Mesenteric fat pad (tissue), 1 donor: ENCODE data around the gene ARL3. TPM values are rescaled to one million over a fixed set of nuclear protein-coding genes. Genes with fewer than 3 reads are reported as not detected.
"Not testable (repeated sequence)": the region's sequence is repeated elsewhere in the genome, so short reads cannot be mapped to it uniquely, and the experiment has no call there.

Experiments
- DNase-seq: peaks from one replicate; pipeline ENCODE4 v3.0.0-alpha.2; 2020; ENCODE audit warnings: low spot score
- total RNA-seq: library from RNA; stranded (reverse); fragmentation: NEBNext Ultra II Directional; extraction: Animal tissue kit (Norgen Biotek cat#: 25700); gene quantifications from one replicate; pipeline ENCODE4 v1.2.1, GENCODE V29; 2021
- donor health status: DM: yes; HTN: yes; CAD: no.

ARL3 gene
- total RNA-seq, 1 donor from 2014 or later = 5.7 TPM

DNA sequence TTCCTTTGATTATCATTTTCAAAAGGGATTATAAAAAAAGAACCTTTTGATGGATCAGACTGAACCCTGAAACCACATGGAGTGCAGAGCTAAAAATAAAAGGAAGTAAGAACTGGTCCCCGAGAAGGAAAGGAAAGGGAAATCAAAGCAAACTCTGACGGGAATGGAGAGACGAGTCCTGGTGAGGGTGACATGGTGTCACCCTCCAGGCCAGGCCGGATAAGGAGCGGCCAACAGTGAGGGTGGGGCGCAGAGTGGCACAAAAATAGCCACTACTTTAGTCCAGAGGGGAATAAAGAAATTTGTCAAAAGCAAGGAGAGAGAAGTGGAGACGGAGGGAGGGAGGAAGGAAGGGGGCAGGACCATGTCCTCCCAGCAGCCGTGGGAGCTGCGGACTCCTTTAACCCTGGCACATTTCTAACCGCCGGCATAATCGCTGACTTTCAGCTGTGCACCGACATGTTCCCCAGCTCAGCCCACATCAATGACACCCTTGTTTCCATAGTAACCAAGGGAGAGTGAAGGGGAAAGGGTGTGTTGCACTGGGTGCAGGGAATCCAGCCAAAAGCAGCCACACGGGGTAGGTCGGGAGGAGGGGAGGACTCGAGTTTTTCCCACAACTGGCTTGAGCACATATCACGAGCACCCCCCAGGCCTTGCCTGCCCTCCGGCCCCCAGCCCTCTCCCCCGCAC, 40.2 kb downstream of the ARL3 start:
- peak; percentile 88 for DNase-seq

DNA sequence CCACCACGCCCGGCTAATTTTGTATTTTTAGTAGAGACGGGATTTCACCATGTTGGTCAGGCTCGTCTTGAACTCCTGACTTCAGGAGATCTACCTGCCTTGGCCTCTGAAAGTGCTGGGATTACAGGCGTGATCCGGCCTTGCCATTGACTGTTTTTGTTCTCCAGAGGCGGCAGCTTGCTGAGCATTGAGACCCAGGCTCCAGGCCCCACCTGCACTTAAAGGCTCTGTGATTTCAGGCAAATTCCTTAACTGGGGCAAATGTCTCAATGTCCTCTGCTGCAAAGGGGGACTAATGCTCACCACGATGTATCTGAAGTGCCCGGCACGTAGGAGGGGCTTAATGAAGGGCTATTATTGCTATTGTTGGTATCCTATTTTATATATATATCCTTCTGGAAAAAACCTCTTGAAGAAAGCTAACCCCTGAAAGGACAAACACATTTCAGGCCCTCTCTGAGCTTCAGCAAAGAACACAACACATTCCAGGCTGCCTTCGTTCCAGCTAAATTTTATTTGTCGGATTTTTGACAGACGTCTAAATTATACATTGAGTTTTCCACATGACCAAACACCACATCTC, 40.9 kb downstream of the ARL3 start:
- no peak for DNase-seq

DNA sequence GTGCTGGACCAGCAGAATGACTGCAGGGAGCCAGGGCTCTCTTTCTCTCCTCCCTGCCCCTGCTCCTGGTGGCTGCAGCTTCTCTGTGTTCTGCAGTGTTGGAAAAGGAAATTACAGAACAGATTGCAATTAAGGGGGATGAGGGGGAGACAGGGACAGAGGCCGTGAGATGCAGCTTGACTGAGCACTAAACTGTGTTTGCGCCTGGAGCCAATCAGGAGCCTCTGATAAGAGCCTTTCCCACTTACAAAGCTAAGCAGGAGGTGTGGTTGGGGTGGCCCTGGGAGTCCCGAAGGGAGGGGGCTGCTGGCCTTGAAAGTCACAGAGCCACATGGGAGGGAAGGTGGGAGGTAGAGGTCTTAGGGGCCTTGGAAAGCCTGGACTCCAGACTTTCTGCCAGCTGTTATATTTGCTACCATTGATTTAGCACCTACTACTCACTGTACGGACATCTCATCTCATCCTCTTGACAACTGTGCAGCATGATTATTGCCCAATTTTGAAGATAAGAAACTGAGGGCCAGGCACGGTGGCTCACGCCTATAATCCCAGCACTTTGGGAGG, 43.2 kb downstream of the ARL3 start:
- DNase-seq = no peak

GRCh38 chr10:102670065-102670670, 44.0 kb downstream of the ARL3 start:
- DNase-seq = no peak

DNA sequence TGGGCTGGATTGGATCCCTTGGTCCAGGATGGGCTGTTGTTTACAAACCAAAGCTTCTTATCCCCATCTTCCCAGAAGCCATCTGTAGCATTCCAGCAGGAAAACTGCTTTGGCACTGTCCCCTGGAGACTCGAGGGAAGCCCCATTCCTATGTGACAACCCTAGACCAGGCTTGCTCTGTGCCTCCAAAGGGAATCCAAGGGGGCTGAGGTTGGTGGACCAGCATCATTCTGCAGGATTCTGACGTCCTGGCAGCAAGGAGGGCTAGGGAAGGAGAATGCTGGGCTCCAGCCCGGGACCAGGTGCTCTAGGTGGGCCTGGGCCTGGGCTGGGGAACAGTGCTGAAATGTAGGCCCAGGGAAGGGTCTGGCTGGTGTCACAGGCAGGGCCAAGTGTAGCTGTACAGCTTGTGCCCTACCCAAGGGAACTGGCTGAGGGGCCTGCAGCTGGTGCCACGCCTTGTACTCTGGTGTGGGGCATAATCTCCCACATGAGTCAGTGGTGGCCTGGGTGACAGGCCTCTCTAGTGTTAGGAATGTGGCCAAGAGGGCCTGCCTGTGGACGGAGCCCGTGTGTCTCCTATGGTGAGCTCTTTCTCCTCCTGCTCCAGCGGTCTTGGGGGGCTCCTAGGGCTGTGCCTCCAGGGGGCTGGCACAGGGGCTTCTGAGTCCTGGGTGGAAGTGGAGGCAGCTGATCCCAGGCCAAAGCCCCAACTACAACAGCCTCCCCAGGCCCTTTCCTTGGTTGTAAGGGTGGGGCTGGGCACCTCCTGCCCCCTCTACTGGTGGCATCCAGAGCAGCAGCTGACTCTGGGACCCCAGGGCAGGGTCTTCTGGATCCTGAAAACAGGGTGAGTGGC, 44.8 kb downstream of the ARL3 start:
- DNase-seq = no peak

GRCh38 chr10:102668326-102669107, 45.7 kb downstream of the ARL3 start:
- no peak for DNase-seq

DNA sequence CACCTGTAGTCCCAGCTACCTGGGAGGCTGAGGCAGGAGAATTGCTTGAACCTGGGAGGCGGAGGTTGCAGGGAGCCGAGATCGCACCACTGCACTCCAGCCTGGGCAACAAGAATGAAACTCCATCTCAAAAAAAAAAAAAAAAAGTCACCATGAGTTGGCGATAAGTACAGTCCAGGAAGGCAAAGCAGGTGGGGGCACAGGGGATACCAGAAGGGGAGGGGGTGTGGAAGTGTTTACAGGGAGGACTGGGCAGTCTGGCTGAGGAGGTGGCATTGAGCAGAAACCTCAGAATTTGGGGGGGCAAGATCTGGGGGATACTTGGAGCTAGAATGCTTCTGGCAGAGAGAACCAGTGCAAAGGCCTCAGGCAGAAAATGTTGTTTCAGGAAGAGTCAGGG, 46.8 kb downstream of the ARL3 start:
- not testable (repeated sequence) for DNase-seq

GRCh38 chr10:102665904-102666509, 48.2 kb downstream of the ARL3 start:
- DNase-seq = no peak

GRCh38 chr10:102661658-102662028, 52.6 kb downstream of the ARL3 start:
- no peak for DNase-seq

GRCh38 chr10:102660888-102661657, 53.1 kb downstream of the ARL3 start:
- DNase-seq = no peak

GRCh38 chr10:102658802-102659201, 55.4 kb downstream of the ARL3 start:
- DNase-seq = no peak

- DNase-seq = no peak
Measured at GRCh38 chr10:102657984-102658724, 56.0 kb downstream of the ARL3 start.

DNA sequence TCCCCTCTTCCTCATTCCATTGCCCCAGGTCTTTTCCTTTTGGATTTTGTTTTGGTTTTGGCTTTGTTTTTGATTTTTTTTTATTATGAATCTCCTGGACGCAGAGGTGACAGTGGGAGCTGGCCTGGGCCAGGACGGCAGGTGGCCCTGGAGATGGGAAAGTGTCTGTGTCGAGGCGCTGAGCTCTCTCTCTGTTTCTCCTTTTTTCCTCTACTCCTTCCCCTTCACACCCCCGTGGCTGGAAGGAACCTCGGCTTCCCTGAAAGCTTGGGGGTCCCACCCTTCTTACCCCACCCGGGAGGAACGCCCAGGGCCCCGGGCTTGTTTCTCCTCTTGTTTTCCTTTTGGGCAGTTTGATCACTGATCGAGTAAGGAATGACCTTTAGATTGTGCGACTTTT, 56.7 kb downstream of the ARL3 start:
- DNase-seq = no peak

GRCh38 chr10:102656791-102657371, 57.3 kb downstream of the ARL3 start:
- DNase-seq = no peak

DNA sequence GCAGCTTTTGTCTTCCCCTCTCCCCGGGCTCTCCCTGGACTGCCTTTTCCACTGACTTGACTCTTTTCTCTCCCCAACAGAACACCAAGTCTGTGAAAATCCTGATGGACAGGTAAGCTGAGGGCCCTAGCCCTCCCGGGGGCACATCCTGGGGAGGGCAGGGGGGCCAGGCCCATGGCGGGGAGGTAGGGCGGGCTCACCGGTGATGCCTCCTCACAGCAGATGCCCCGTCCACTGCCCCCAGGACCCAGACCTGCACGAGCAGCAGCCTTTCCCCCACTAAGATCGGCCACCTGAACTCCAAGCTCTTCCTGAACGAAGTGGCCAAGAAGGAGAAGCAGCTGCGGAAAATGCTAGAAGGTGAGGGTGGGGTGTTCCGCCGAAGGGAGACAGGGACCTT, 58.2 kb downstream of the ARL3 start:
- DNase-seq = no peak

DNA sequence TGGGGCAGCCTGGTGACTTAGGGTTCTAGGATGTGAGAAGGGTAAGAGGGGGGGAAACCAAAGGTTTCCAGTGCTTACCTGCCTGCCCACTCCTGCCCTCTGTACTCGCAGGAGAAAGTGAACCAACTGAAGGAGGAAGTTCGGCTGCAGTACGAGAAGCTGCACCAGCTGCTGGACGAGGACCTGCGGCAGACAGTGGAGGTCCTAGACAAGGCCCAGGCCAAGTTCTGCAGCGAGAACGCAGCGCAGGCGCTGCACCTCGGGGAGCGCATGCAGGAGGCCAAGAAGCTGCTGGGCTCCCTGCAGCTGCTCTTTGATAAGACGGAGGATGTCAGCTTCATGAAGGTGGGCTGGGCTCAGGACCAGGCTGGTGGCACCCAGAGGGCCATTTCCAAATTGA, 59.2 kb downstream of the ARL3 start:
- no peak for DNase-seq

DNA sequence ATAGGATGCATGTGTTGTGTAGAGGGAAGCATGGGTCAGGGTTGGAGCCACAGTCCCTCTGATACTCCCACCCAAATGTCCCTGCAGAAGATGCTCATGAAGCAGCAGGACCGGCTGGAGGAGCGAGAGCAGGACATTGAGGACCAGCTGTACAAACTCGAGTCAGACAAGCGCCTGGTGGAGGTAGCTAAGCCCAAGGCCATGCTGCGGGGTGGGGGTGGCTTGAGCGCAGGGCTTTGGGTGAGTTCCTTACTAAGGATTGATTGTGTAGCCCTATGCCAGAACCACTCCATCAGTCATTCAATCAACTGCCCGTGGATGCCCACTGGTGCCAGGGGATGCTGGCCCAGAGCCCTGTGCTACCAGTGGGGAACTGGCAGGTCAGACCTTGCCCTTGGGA, 59.6 kb downstream of the ARL3 start:
- no peak for DNase-seq

- DNase-seq = no peak
Measured at GRCh38 chr10:102653060-102653459, 61.1 kb downstream of the ARL3 start.
